Umbilical cord (tissue), 2 donors: ENCODE data around the gene MMP13. TPM values are rescaled to one million over a fixed set of nuclear protein-coding genes. Genes with fewer than 3 reads are reported as not detected.
"Not testable (repeated sequence)": the region's sequence is repeated elsewhere in the genome, so short reads cannot be mapped to it uniquely, and the experiment has no call there.

Experiments
- DNase-seq: peaks from one replicate; pipeline ENCODE4 v3.0.0-alpha.2; 2015; ENCODE audit warnings: low spot score
- total RNA-seq: library from RNA; depleted of rRNA; stranded (reverse); fragments of >200 nt; gene quantifications from one replicate; pipeline ENCODE4 v1.2.3, GENCODE V29; 2014; ENCODE audit warnings: low replicate concordance; ENCODE audit not compliant: insufficient read depth

The MMP13 gene
- total RNA-seq, 1 donor from 2014 or later: not detected

DNA sequence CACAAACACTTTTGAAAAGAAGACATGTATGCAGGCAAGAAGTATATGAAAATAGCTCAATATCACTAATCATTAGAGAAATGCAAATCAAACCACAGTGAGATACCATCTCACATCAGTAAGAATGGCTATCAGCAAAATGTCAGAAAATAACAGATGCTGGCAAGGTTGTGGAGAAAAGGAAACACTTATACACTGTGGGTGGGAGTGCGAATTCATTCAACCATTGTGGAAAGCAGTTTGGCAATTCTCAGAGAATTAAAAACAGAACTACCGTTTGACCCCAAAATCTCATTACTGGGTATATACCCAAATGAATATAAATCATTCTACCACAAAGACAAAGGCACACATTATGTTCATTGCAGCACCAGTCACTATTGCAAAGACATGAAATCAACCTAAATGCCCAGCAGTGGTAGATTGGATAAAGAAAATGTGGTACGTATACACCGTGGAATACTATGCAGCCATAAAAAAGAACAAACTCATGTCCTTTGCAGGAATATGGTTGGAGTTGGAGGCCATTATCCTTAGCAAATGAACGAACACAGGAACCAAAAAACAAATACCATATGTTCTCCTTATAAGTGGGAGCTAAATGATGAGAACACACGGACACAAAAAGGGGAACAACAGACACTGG, 18.5 kb downstream of the MMP13 start:
- no peak for DNase-seq

DNA sequence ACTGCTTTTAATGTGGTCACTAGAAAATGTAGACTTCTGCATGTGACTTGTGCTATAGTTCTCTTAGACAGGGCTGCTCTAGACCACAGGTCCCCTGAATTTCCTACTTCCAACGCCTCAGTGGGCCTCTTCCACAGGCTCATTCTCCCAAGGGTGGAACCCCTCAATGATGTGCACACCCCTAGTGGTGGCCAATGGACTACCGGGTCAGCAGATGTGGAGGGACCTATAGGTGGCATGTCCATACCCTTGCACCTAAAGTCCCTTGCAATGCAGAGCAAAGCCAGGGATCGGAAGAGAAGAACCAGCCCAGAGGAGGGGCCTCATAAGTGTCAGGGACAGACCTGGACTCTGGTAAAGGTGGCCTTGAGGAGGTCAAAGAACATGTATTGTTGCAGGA, 20.0 kb downstream of the MMP13 start:
- no peak for DNase-seq

DNA sequence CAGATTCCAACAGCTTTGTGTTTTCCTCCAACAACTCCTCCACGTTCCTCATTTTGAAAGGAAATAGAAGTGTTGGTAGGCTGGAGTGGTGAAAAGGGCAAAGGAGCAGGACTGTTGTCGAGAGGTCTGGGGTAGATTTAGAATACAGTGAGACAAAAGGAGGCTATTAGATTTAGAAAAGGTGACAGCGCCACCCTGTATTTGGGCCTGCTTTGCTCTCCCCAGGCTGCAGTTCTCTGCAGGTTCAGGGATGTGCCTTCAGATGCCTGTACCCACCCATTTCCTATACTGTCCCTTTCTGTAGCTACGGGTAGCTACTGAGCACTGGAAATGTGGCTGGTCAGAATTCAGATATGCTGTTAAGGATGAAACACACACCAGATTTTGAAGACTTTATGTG, 20.8 kb downstream of the MMP13 start:
- DNase-seq: no peak

DNA sequence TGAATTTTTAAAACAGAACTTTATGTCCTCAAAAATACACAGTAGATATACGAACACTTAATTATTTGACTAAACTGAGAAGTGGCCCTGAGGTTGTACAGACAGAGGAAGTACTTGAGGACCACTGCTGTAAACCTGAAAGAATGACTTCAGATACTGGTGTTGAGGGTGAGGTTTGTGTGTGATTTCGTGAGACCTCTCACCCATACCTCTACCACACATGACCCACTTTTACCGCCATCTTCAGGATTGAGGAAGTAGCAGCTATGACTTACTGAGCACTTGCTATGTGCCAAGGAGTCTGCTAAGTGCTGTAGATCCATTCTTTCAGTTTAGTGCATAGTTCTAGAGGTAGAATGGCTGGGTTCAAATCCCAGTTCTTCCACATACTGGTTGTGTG, 21.9 kb downstream of the MMP13 start:
- no peak for DNase-seq

DNA sequence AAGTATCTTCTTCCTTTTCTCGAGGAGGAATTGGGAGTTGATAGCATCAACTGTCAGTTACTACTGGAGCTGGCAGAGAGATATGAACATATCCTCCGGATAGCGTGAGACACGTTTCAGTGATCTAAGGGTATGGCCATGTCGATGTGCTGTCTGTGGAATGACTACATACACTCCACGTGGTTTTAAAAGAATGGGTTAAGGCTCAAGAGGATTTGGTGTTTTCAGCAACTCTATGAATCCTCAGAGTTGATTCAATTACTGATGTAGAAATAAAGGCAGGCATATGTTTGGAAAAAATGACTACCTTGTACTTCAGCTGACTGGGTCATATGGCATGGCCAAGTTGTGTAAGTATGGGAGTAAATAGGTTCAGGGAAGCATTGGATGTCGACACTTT, 22.9 kb downstream of the MMP13 start:
- DNase-seq: no peak

DNA sequence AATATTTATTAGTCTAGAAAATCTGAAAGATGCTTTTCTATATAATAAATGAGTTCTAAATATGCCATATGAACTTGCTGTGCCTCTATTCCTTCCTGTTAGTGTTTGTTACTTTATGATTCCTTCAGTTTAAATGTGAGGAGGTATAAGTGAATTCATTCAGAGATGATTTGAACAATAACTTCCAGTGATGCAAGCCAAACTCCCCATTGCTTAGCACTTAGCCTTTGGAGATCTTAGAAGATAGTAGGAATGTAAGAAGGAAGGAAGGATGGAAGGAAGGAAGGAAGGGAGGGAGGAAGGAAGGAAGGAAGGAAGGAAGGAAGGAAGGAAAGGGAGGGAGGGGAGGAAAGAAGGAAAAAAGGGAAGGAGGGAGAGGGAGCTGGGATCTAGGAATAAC, 25.1 kb downstream of the MMP13 start:
- DNase-seq: no peak

DNA sequence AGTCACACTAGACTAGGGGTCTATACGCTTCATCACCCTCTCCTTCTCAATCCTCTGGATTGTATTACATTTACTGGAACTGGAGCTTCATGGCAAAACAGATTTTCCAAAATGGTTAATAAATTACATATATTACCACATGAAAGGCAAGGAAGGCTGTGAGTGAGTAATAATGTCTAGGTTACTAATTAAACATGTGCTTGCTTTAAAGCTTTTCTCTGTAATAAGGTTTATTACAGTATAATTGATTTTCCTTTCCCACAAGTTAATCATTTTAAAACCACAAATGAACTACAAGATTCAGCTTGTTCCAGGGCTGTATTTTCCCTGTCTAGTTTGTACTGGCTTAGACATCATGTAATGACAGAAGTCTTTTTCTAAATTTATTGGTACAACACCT, 25.6 kb downstream of the MMP13 start:
- DNase-seq: no peak

DNA sequence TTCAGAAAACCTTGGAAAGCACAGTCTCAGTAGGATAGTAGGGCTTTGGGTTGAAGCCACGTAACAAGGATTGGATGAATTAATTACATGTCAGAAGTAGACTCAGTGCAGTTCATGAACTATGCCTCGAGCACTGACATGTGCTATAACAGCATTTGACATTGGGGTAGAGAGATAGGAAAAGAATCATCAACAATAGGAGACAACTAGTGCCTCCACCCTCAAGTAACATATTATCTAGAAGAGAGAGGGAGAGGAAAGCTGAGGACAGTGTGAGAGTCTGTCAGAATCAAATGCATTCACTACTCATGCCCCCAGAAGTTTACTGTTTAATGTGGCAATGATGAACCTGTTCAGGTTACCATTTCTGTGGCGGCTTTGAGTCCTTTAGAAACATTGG, 26.4 kb downstream of the MMP13 start:
- no peak for DNase-seq

DNA sequence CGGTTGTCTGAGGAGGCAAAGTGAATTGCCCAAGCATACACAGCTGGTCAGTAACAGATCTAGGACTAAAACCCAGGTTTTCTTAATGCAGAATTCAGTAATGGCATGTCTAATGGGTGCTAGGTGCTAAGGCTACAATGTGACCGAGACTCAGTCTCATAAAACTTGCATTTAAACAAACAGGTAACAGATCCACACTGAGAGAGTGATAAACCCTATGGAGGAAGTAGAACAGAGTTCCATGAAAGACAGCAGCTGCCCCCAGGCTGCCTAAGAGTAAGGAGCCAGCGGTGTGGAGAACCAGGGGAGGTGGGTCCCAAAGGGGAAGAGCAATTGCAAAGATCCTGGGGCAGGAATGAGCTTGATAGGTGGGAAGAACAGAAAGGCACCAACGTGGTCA, 27.3 kb downstream of the MMP13 start:
- no peak for DNase-seq

DNA sequence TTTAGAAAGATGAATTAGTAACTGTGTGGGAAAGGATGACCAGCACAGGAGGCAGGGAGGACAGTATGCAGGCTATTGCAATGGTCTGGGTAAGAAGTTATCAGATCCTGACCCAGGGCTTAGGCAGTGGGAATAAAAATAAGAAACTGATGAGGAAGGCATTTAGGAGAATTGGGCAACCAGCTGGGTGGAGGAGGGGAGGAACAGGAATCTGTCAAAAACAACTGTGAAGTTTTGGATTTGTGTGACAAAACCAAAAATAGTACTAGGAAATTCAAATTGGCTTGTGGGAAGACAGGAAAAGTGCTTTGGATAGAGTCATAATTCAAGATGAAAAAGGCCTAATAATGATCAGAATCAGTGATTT, 27.9 kb downstream of the MMP13 start:
- DNase-seq: no peak

DNA sequence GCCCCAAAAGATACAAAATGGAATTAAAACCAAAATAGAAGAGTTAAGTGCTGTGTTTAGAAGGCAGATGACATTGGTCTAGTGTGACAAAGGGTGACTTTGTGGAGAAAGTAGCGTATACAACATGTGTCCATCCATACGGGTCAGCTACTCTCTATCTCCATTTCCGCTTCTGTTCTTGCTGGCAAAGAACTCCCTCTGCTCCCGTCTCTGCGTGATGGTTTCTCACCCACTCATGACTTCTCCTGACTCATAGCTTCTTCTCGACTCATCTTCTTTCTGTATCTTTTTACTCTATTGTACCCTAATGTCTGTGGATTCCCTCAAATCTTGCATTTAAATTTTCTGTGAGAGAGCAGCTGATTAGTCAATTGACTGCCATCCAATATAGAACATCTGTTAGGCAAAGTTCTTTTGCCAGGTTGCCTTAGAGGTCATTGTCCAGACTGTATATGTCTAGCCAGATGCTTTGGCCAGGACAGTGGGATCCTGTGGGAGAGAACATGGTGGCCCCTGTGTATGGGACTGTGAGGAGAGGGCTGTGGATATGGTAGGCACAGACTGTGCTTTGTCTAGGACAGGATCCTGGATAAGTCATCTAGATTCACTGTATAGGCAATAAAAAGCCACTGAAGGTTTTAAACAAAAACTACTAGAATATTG, 28.4 kb downstream of the MMP13 start:
- no peak for DNase-seq

DNA sequence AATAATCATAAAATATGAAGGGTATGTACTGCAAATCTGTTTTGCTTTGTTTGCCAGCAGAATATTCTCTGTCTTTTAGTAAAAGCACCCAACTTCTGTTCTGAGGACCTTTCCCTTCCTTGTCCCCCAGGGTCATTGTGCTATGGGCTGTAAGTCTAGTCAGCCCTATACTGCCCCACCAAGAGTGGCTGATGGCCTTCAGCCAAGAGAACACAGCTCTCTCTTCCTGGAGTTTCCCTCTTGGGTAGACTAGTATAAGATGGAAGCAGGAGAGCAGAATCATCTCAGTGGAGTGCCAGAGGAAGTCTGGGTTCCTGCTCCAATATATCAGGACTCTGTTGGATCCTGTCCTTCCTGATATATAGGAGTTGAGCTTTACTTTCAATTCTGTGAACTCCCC, 29.0 kb downstream of the MMP13 start:
- no peak for DNase-seq

DNA sequence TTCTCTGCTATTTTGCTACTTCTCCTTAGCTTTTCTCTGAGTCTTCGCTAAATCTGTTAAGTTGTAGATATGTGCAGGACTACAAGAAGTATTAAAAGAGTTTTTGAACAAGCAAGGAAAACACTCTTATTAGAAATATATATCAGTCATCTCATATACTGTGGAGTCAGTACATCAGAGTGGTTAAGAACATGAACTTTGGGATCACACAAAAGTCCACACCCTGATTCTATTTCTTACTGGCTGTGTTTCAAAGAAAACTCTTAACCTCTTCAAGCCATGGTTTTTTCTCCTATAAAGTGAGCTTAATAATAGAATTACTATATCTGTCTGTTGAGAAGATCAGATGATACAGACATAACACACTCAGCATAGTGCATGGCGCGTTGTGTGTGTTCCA, 29.5 kb downstream of the MMP13 start:
- DNase-seq: no peak

DNA sequence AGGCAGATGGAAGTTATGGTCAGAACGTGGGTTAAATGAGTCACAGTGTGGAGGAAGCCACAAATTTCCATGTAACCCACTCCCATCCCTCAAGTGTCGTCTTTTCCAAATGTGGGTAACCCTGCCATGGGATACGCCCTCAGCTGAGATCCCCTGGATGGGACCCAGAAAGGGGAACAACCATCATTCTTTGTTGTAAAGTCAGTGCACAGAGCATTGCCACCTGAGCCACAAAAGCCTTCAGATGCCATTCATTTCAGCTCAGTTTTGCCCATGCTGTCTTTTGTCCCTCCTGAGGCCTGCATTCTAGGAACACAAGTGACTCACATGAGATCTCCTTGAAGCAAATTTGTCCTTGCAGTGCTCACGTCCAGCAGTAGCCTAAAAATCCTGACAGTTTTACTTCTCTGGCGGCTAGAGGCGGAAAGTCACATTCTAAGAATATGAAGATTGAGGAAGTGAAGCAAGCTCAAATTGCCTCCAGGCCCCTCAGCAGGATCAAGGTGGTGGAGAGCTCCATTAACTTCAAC, 30.6 kb downstream of the MMP13 start:
- DNase-seq: no peak

DNA sequence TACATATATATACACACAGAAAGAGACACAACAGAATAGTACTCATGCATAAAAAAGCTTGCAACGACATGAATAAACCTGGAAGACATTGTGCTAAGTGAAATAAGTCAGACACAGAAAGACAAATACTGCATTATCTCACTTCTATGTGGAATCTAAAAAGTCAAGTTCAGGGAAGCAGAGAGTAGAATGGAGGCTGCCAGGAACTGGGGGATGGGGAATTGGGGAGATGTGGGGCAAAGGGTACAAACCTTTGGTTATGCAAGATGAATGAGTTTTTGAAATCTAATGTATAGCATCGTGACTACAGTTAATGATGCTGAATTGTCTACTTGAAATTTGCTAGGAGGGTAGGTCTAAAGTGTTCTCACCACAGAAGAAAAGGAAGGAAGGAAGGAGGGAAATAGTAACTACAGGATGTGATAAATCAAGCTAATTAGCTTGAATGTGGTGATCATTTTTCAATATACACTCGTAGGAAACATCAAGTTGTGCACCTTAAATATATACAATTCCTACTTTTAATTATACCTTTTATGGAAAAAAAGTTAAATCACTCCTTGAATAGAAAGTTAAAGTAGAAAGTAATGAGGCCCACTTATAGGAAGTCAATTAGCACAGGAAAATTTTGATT, 33.8 kb downstream of the MMP13 start:
- DNase-seq: no peak

DNA sequence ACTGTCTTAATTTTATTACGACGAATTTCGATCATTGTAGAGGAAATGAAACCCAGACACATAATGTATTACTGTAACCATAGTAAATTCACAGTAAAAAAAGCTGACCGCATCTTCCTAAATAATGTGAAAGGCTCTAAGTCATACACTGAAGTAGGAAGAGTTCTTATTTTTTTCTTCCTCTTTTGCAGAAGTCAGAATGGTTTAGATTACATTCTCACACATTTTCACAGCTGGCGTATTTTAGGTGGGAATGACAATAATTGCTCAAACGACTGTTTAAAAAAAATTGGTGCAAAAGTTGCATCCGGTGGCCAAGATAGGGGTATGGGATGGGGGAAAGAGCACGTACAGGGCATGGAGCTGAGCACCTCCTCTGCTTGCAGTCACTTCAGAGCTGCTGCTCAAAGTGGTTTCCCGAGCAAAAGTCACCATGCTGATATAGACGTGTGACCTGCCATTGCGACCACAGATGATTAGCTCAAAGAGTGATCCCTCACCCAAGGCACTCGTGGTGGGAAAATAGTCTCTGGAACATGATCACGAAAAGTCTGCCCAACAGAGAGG, 35.3 kb downstream of the MMP13 start:
- DNase-seq: no peak

DNA sequence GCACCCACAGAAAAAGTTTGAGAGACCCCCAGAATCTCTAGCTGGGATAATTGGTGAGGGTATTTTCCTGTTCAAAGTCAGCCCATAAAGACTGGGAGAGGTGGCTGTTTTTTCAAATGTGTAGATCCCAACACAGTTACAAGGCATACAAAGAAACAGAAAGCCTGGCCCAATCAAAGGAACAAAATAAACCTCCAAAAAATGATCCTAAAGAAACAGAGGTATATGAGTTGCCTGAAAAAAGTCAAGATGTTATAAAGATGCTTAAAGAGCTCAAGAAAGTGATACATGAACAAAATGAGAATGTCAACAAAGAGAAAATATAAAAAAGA, 40.5 kb downstream of the MMP13 start:
- no peak for DNase-seq

DNA sequence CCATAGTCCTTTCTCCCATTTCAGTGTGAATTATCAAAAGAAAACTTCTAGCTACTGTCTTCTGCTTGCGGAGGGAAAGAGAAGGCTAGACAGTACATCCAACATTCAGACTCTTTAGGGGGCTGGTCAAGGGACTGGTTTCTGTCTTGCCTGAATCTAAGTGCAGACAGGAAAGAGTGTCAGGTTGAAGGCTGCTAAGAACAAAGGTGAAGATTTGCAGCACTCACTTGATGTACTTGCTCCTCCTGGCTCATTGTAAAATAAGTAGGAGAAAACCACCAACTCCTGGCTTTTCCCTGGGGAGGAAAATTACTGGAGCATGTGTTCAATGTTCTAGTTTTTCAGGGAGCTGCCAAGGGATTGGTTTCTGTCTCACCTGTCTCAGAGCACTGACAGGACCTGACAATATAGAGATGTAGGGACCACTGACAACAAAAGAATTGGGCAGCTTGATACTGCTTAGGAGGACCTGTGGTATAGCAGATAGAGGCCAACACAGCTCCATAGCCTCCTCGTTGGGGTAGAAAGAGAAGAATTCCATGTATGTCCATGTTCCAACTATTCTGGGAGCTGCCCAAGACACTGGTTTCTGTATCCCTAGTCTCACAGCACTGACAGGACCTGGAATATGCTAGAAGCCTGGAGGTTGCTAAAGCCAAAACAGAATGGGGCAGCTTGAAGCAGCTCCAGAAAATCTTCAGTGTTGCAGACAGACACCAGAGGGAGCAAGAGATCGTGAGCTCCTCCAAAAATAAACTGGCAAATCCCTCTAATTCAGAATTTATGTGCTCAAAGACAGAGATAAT, 41.1 kb downstream of the MMP13 start:
- DNase-seq: peak; percentile 68

DNA sequence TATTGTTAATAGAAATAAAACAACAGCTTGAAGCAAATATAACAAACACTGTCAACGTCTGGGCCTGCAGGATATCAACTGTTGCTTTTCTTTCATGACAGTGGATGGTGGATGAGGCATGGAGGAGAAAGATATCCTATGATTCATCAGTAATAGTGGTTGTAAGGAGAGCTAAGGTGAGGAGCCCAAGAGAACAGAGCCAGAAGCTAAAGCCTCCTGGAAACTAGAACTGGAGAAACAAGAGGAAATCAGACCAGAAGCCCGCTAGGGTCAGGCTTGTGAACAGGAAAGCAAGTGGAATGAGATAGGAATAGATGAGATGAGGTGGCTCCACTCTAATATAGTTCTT, 43.1 kb downstream of the MMP13 start:
- no peak for DNase-seq

DNA sequence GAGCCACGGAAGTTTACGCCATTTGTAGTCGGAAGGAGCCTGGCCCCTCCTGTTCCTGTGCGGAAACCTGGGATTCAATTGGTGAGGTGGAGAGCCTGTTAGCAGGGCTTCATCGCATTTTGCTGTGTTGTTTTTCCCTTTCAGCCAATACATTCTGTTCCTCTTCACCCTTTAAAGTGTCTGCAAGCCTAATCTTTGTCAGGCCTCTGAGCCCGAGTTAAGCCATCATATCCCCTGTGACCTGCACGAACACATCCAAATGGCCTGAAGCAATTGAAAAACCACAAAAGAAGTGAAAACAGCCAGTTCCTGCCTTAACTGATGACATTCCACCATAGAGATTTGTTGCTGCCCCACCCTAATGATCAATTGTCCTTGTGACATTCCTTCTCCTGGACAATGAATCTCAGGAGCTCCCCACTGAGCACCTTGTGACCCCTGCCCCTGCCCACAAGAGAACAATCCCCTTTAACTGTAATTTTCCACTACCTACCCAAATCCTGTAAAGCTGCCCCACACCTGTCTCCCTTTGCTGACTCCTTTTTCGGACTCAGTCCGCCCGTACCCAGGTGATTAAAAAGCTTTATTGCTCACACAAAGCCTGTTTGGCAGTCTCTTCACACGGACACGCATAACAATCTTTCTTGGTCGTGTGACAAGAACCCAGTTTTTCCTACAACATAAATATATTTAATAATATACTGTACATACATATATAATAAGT, 43.6 kb downstream of the MMP13 start:
- DNase-seq: peak; percentile 42

DNA sequence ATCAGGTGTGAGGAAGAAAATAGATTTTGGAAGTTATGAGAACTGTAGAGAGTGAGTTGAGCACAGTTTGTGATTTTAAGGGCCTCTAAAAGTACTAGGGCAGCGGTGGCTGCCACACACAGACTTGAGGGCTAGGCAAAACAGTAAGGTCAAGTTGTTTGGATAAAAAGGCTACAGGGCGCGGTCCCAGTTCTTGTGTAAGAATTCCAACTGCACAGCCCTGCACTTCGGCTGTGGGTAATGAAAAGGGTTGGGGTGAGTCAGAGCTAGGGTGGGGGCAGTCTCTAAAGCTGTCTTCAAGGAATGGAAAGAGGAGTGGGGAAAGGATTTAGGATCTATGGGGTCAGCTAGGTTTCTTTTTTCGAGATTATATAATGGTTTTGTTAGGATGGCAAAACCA, 49.7 kb downstream of the MMP13 start:
- not testable (repeated sequence) for DNase-seq

DNA sequence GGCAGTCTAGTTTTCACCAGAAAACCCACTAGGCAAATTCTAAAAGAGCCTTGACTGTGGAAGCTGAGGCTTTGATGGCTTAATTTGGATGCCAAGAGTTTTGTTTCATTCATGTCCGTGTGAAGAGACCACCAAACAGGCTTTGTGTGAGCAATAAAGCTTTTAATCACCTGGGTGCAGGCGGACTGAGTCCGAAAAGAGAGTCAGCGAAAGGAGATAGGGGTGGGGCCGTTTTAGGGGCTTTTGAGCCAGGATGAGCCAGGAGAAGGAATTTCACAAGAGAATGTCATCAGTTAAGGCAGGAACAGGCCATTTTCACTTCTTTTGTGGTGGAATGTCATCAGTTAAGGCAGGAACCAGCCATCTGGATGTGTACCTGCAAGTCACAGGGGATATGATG, 51.6 kb downstream of the MMP13 start:
- not testable (repeated sequence) for DNase-seq
